ENCODE data around the gene HOXA3.

Gene HOXA3

GRCh38 chr7:27116962-27117886 lies 35.2 kb downstream of the HOXA3 start:
- DNase-seq (ENCODE audit: extremely low read depth in 1 of 2, low read depth in 1 of 2): no peak

DNA sequence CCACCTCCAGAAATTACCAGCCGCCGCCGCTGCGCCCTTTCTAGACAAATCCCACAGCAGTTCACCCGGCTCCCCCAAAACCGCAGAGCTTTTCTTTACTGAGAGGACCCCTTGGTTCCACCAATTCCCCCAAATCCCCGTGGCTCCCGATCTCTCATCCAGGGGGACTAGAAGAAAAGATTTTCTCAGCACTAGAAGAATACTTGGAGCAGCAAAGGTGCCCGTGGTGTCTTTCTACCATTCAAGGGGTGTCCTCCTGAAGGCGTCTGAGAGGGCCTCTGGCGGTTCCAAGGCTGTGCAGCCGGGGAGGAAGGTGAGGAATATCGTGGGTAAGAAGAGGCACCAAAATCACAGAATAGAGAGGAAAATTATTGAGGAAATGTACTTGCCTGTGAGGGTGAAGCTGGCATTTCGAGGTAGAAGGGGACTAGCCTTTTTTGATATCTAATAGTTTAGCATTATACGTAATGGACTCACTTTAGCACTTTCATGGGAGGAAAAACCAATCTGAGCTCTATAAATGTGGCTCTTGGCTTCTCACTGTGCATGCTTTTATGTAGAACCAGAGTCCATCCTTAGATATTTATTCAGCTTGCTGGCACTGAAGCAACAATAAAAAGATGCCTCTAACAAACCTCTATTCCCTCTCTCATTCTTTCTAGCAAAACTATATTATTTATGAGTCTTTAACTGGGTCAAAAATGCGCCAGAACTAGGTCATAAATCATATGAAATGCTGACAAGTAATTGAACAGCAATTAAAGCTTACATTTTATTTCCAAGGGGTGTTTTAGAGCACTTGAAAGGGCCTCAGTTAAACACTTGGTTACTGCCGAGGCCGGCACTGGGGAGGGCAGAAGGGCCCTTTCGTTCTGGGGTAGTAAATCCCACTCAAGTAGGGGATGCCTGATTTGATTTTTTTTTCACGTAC lies 36.1 kb downstream of the HOXA3 start:
- no peak for DNase-seq (ENCODE audit: extremely low read depth in 1 of 2, low read depth in 1 of 2)

DNA sequence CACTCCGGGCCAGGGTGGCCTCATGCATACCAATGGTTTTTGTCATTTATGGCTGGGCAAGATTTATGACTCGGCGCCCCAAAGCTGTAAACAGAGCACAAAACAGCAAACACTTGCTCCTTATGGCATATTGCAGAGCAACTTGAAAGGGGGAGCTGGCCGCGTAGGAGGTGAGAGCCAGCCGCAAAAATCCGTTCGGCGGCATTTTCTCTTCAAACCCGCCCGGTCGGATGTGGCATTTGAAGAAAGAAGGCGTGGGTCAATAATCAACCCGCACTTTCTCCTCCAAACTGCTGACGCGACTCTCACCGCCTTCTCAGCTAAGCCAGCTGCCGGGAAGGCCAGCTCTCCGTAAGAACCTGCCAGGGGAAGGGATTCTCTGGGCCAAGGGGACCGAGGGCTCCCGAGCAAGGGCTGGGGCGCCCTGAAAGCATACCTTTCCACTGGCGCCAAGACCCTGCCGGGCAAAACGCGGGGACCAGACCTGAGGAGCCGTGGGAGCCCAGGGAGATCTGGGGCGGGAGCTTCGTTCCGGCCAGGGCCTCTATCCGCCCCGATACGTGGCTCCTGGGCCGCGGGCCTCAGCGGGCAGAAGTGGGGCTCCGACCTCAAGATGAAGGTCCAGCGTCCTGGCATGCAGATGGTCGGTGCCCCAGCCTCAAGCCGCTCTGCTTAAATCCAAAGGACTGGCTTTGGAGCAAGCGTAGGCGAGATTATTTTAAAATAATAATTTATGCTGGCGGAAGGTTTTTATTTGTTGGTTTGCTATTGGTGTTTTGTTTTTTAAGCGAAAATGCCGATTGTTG lies 37.0 kb downstream of the HOXA3 start:
- no peak for DNase-seq (ENCODE audit: extremely low read depth in 1 of 2, low read depth in 1 of 2)

- DNase-seq (ENCODE audit: extremely low read depth in 1 of 2, low read depth in 1 of 2): no peak
Observed at GRCh38 chr7:27114881-27115220, 37.5 kb downstream of the HOXA3 start.

DNA sequence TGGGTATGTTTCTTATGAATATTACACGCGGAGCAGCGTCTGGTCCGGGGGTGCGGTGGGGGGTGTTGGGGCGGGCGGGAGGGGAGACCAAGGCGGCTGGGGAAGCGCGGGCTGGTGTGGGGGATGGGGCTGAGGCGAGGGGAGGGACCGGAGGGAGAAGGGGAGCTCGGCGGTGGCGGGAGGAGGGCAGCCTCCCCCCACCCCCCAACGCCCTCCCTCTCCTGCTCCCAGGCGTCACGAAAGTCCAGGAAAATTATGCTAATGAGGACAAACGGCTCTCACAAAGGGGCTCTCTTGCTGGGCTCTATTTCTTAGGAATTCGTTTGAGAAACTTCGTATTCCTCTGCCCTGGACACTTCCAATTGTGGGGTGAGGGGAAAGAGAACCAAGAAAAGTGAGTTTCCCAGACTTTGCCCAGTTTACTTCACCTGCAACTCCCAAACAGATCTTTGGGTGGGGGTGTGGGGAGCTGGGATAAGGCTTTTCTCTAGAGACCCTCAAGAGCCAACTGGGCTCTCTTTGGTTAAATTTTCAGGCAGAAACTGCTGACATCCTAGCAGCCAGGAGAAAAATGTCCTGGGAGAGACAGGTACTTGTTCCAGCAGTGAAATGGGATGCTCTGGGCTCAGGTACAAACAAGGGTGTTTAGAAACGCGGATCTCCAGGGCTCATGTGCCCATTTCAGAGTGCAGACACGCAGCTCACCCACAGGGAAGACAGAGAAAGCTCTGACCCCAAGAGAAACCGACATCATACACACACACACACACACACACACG lies 38.2 kb downstream of the HOXA3 start:
- DNase-seq (ENCODE audit: extremely low read depth in 1 of 2, low read depth in 1 of 2): no peak

DNA sequence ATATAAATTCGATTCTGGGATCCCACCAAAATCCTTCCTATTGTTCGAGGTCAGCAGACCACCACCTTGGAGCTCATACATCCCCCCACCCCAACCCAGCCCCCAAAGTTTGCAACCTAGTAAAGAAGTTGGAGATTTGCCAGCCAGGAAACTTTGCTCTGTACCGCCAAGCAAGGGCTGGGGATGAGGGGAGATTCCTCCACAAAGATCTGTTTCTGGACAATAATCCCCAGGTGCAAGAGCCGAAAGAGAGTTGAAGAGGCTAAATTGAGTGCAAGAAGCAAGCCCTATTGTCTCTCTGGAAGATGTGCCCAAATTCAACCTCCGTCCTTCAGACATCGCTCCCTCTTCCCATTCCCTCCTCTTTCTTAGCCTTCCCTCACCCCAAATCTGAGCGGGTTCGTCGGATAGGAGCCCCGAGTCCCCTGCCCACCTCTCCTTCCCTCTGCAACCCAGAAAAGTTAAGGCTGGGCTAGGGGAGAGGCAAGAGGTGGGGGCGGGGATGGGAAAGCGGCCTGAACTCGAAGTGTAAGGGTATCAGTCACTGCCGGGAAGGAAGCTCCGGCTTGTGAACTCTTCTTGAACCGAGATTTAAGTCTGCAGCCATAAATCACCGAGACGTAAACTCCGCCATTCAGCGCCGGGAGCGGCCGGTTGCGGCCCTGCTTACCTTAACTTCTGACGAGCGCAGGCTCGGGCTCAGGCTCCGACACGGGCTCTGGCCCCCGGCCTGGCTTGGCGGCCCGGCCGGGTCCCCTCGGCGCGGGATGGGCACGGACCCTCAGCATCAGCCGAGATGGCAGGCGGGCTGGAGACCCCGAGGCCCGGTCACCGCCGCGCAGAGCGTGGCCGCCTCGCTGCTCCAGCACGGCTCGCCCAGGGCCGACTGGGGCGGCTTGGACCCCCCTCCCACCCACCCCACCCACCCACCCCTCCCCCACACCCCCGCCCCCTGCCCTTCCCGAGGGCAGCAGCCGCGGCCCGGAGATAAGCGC lies 39.1 kb downstream of the HOXA3 start:
- no peak for DNase-seq (ENCODE audit: extremely low read depth in 1 of 2, low read depth in 1 of 2)

DNA sequence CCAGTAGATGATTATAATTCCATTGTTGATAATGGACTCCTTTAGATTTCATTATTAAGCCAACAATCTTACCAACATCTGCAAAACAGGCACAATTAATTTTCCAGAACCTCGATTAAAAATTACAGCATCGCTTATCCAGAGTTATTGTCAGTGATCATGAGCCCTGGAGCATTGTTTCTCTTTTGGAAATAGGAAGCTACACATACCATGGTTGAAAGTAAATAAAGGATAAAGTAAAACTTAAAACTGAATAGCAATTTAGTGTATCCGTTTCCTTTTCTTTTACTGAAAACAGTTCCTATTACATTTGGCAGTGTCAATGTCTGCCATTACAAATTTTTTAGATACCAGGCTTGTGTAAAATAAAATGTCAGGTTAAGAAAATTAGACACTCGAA lies 40.0 kb downstream of the HOXA3 start:
- no peak for DNase-seq (ENCODE audit: extremely low read depth in 1 of 2, low read depth in 1 of 2)

DNA sequence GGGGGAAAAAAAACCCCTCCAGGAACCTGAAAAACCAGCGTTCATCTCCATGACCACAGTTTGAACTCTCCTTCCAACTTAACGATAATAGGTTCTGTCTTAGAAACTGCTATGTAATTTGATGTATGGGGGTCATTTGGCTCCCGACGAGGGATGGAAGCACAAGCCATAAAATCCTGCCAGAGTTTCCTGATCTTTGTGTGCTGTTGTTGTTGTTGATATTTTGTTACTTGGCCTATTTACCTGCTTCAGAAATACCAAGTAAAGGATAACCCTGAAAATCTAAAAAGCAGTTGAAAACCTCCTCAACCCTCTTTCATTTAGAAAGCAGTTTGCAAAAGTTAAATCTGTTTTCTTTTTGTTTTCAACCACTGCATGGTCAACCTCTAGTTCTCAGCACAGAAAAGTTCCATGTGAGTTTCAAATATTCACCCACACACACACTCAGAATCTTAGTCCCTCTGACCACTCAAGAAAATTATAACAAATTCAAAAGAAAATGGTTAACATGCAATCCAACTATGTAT lies 40.6 kb downstream of the HOXA3 start:
- DNase-seq (ENCODE audit: extremely low read depth in 1 of 2, low read depth in 1 of 2): no peak

DNA sequence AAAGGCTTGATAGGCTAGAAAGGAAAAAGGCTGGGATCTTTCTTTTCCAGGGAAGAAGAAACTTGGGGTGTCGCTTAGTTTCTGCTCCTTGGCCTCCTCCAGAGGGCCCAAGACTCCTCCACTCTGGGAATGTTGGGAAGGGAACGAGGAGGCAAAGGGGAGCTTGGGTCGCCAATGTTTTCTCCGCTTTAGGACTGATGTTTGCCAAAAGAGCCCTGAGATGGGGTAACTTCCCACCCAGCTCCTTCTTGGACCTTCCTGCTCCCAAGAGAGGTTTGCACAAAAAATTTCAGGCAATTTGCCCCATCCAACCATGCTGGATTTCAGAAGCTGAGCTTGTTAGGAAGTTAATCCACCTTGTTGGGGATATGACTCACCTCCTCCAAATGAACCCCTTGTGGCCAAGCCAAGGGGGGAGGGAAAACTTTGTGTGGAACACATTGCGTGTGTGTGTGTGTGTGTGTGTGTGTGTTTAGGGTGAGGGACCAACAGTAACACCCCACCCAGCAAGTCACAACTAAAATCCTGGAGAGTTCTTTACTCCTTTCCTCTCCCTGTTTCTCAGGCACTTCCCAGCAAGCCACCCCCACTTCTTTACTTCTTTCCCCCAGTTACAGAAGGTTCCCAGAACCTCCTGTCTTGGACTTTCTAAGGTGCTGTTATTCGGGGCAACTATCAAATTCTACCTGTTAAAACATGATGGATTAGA lies 41.2 kb downstream of the HOXA3 start:
- DNase-seq (ENCODE audit: extremely low read depth in 1 of 2, low read depth in 1 of 2): no peak

DNA sequence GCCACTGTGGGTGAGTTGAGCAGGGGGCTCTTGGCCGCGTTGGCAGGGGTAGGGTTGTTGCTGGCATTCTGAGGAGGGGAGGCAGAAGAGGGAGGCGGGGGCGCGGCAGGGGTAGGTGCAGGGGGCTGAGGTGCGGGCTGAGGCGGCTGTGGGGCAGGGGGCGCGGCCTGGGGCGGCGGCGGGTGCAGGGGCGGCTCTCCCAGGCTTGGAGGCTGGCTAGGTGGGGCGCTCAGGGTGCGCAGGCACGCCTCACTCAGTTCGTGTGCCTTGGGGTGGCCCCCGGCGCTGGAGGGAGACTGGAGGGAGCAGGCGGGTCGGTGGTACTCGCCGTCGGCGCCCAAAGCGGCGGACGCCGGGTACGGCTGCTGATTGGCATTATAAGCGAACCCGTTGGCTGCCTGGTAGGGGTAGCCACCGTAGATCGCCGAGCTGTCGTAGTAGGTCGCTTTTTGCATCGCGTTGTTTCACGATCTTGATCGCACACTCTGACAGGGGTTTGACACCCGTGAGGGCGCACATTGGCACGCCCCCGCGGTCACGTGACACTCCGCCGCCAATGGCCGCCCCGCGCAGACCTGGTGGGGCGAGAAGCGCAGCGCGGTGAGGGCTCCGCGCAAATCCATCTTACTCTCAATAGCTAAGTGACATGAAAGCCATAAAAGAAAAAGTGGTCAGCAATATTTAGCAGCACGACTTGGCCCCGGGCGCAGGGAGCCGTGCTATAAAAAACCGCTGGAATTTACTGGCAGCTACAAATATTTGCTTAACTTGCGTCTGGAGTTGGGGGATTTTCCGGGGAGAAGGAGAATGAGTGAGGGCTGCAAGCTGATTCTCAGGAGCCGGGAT lies 42.0 kb downstream of the HOXA3 start:
- DNase-seq (ENCODE audit: extremely low read depth in 1 of 2, low read depth in 1 of 2): no peak

DNA sequence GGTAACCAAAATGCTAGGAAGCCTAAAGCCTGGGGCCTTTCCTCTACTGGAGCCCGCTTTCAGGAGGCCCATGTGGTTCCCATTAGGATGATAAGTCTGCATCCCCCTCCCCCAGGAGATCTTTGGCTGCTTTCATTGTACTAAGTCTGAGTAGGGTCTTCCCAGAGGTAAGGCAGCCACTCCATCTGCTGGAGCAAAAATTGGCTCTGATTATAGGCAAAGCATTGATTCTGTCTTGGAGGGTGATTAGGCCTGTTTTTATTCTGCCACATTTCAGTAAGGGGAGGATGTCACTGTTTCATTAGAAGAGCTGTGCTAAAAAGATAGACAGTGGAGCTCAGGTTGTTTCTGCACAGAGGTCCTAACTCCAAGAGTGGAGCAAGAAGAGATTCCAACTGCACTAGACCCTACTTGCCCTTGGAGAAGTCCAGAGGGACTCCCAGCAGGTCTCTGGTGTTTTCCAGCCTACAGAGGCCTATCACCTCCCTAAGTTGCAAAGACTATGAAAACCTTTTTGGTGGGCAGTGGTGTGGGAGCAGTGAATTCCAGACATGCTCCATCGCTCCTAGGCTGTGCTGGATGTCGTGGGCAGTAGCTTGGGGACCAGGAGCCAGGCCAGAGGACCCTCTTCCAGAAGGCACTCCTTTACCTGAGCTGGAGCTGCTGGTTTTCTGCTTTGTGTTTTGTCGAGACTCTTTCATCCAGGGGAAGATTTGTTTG lies 42.8 kb downstream of the HOXA3 start:
- no peak for DNase-seq (ENCODE audit: extremely low read depth in 1 of 2, low read depth in 1 of 2)

- DNase-seq (ENCODE audit: extremely low read depth in 1 of 2, low read depth in 1 of 2): no peak
Observed at GRCh38 chr7:27108390-27109127, 43.8 kb downstream of the HOXA3 start.

GRCh38 chr7:27107391-27108381 lies 44.7 kb downstream of the HOXA3 start:
- DNase-seq (ENCODE audit: extremely low read depth in 1 of 2, low read depth in 1 of 2): no peak

DNA sequence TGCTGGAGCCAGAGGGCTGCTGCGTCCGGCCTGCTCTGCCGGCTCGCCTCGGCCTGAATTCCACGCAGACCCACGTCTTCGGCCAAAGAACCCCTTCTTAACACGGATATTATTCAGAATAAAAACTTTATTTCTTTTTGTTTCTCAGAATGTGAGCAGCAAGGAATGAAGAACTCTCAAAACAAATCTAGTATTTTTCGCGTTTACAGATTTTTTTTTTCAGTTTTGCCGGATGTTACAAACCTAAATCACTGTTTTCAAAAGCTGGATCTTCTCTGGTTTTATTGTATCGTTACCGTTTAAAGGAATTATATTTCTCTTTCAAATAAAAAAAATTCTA lies 45.5 kb downstream of the HOXA3 start:
- no peak for DNase-seq (ENCODE audit: extremely low read depth in 1 of 2, low read depth in 1 of 2)
